HG03521 (cell line): ENCODE results near the gene GPHB5.
"Not testable (repeated sequence)": the region's sequence is repeated elsewhere in the genome, so short reads cannot be mapped to it uniquely, and the experiment has no call there.

Experiments
- ATAC-seq: cut with Tn5 transposase; IDR thresholded peaks from one replicate; pipeline ENCODE4 v1.9.1; 2021; ENCODE audit warnings: mild to moderate bottlenecking, moderate library complexity; ENCODE audit not compliant: unreplicated experiment

The GPHB5 gene

GRCh38 chr14:63296060-63296563 is 22.6 kb downstream of the GPHB5 start:
- no peak for ATAC-seq

DNA sequence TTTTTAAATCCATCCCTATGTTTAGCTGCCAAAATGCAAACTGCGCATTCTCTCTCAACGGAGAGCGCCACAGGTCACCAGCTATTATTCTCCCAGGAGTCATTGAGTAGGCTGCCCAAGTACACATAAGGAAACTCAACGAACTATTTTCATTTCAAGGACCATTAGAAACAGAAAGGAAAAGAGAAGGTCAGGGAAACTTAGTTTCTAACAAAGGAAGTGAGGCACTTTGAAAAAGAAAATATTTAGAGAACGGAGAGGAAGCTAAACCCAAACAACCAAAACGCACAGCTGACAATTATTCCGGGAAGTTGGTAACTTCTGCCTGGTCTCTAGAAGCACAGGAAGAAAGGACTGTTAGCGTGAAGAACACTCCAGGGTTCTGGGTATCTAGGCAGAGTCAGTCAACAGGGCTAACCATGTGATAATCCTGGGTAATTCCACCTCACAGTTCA is 23.5 kb downstream of the GPHB5 start:
- no peak for ATAC-seq

- ATAC-seq: no peak
Observed at GRCh38 chr14:63292805-63293204, 25.9 kb downstream of the GPHB5 start.

DNA sequence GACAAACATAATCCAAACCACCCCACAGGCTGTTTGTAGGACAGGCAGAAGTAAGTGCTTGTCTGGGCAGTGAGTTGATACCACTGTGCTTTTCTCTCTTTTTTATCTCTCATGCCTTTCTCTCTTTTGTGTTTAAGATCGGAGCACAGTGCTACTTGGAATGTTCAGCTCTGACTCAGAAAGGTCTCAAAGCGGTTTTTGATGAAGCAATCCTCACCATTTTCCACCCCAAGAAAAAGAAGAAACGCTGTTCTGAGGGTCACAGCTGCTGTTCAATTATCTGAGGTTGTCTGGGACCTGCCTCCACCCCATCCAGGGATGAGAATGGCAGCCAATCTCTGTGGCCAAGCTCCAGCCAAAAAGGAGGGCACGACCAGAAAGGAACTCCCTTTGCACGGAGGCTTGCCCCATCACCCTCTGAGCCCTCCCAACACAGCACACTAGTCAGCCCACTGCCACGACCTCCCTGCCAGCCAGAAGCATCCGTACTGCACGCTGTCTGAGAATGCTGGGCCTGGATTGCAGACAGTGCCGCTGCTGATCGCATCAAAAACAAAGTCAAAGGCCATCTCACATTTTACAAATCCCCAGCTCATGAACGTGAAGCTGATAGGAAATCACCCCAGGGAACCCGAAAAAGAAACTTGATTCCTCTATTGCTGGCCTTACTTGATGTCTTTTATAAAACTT is 27.8 kb downstream of the GPHB5 start:
- ATAC-seq: no peak

GRCh38 chr14:63288853-63289252 is 29.9 kb downstream of the GPHB5 start:
- no peak for ATAC-seq

DNA sequence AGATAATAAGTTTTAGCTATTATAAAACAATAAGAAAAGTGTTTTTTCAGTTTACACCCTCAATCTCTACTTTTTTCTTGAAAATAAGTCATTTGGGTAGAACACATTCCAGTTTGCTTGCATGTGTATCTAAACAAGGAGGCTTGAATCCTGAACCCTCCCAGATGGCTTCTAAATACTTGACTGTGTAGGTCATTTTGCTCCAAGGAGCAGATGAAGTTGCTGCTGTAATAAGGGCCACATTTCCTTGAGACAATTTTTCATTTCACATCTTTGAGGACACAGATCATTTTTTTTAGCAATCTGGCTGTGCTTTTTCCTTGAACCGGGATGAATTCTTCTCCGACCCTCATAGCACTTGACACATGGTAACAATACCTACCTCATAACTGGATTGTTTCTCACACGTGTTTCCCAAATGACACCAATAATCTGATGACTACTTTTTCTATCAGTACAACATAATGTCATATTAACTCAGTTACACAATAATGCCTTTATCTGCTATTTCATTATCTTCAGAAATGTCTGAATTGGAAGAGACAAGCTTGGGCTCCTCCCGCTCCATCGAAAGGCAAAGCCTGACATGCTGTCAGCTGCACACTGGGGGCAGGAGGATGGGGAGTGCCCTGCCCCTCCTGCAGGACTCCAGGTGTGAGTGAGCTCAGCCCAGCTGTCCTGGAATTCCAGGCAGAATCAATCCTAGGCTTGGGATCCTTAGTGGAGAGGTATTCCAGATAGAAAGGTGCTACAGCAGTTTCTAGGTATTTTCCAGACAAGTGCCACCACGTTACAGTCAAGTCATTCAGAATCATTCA is 30.9 kb downstream of the GPHB5 start:
- no peak for ATAC-seq

DNA sequence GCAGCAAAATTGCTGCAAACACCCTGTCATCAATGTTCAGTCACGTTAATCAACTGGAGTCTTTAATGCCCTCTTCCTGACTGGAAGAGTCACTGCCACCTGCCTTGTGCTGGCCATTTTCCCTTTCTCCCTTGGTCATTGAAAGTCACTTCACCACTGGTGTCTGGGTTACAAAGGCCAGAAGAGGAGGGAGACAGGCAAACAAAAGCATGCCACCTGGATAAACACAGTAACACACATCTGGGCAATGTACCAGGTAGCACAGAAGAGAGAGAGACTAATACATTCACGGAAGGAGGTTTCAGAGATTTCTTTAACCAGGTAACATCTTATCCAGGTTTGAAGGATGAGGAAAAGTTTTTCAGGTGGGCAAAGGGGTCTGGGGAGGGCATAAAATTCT is 32.7 kb downstream of the GPHB5 start:
- no peak for ATAC-seq

GRCh38 chr14:63283884-63284248 is 34.9 kb downstream of the GPHB5 start:
- ATAC-seq: no peak

GRCh38 chr14:63282997-63283883 is 35.5 kb downstream of the GPHB5 start:
- ATAC-seq: no peak

DNA sequence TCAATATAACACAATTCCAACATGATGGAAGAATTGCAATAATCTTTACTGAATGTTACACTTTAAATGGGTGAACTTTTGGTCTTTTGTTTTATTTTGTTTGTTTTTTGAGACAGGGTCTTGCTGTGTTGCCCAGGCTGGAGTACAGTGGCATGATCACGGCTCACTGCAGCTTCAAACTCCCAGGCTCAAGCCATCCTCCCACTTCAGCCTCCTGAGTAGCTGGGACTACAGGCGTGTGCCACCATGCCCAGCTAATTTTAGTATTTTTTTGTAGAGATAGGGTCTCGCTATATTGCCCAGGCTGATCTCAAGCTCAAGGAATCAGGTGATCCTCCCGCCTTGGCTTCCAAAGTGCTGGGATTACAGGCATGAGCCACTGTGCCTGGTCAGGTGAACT is 38.8 kb downstream of the GPHB5 start:
- ATAC-seq: not testable (repeated sequence)

- no peak for ATAC-seq
Observed at GRCh38 chr14:63277591-63278183, 41.0 kb downstream of the GPHB5 start.

GRCh38 chr14:63276492-63277342 is 42.0 kb downstream of the GPHB5 start:
- no peak for ATAC-seq

- no peak for ATAC-seq
Observed at GRCh38 chr14:63276016-63276415, 42.7 kb downstream of the GPHB5 start.

- ATAC-seq: no peak
Observed at GRCh38 chr14:63275611-63276010, 43.1 kb downstream of the GPHB5 start.

- no peak for ATAC-seq
Observed at GRCh38 chr14:63273717-63274655, 44.7 kb downstream of the GPHB5 start.

DNA sequence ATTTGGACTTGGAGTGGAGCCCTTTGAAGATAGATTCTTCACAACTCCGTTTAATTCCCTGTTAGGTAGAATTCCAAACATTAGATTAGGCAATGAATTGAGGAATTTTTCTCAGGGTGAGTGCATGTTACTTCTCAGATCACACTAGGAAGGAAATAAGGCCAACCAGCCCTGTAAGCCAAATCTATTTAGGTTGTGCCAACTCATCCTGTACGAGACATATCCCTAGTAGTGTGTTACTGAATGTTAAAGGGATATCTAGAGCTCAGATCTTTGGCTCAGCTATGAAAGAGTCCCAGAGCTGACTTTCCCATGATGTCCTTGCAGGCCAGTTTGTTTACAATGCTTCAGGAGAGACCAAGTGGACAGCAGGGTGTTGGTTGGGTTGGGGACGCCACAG is 45.6 kb downstream of the GPHB5 start:
- no peak for ATAC-seq

DNA sequence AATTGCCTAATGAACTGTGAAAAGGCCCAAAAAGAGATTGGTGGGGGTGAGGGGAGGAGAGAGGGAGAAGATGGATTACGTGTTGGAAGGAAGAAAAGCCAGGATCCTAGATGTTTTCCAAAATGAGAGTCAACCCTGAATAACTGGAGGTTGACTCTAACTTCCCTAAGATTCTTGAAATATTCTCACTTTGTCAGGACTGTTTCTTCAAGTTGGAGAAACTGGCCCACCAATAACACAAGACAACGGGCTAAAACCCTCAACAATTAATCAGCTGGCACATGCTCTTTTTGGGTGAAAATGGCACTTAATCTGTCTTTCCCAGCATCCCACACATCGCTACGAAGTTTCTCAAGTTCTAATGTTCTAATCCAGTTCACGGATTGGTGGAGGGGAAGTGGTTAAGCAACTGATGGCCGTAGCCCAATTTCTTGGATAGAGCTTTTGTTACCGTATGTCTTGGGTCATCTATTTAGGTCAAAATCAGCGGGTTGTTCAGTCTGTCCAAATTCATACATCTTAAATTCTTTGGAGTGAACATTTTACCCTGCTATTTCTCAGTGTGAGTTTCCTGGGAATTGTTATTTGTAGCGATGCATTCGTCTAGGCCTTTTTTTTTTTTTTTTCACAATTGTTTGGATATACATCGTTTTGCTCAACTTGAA is 49.0 kb downstream of the GPHB5 start:
- no peak for ATAC-seq

DNA sequence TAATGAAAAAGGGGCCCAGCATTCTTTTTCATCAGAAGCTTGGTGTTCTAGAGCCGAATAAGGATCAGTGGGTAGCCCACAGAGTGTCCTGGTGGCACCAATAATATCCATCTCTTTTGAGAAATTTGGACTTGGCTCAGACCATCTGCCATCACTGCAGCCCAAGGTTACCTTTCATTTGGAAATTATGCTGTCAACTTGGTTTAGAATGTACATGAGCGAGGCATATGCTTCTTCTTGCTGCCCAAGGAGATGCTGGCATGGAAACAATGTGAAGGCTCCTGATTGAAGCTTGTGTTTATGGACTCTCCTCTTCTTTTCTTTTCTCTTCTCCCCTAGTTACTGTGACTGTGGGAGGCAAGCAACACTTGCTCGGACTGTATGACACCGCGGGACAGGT is 50.0 kb downstream of the GPHB5 start:
- ATAC-seq: no peak
